Right lobe of liver (tissue), 6 donors: ENCODE data around the gene CZIB. TPM values are rescaled to one million over a fixed set of nuclear protein-coding genes. Genes with fewer than 3 reads are reported as not detected.
A peak's percentile ranks its signal among the peaks of the same experiment; 100 is the strongest.

Source experiments
- ATAC-seq, 4 donors: fragments of 200-7000 bp; cut with Tn5 transposase; one replicate each; pipeline ENCODE4 v1.9.1; 2020; ENCODE audit warnings: mild to moderate bottlenecking in 4 of 4, moderate library complexity in 4 of 4
- DNase-seq, 3 donors: peaks; one replicate each; pipeline ENCODE4 v3.0.0-alpha.2; 2020
- H3K27ac ChIP-seq, 3 donors: fragments of 200-600 bp; one replicate each; pipeline ENCODE4 v1.8.0; 2022
- H3K27me3 ChIP-seq, 2 donors: fragments of 200-600 bp; one replicate each; pipeline ENCODE4 v1.8.0; 2022
- H3K36me3 ChIP-seq, 4 donors: fragments of 200-600 bp; sonication (generic) in 1 of 4; one replicate each; pipeline versions ENCODE4 v1.5.1 to v1.8.0; 2017 to 2022; ENCODE audit warnings: control low read depth in 1 of 4
- H3K4me1 ChIP-seq, 4 donors: fragments of 200-600 bp; sonication (generic) in 1 of 4; one replicate each; pipeline versions ENCODE4 v1.5.1 to v1.8.0; 2017 to 2022; ENCODE audit warnings: control low read depth in 1 of 4
- H3K4me3 ChIP-seq, 3 donors: fragments of 200-600 bp; one replicate each; pipeline ENCODE4 v1.8.0; 2022
- H3K9me3 ChIP-seq, 4 donors: fragments of 200-600 bp; sonication (generic) in 1 of 4; one replicate each; pipeline versions ENCODE4 v1.5.1 to v1.8.0; 2017 to 2022; ENCODE audit warnings: control low read depth in 1 of 4
- POLR2A ChIP-seq: fragments of 450-650 bp; IDR thresholded peaks from one replicate; pipeline ENCODE4 v1.6.1; 2017; ENCODE audit warnings: antibody characterized with exemption, mild to moderate bottlenecking
- WGBS: methylation state at CpG from one replicate; pipeline ENCODE4 v1.1.6; 2018; ENCODE audit warnings: low coverage, low lambda C conversion rate; ENCODE audit not compliant: insufficient coverage; ENCODE audit errors: missing lambda C conversion rate; 5-methylcytosine and 5-hydroxymethylcytosine counted together
- intact Hi-C, 2 donors: fragments of 100-400 bp; cut with DNase I; formaldehyde crosslinking; loops; one replicate each; pipeline versions ENCODE4 v1.11.2 to v1.14.1; 2022
- total RNA-seq, 6 experiments: library from RNA; depleted of rRNA in 2 of 6; stranded (reverse); fragments of >200 nt in 2 of 6; fragmentation: NEBNext Ultra II Directional in 3 of 6; extraction: Animal tissue kit (Norgen Biotek cat#: 25700) in 3 of 6; gene quantifications; one replicate each; pipeline versions ENCODE4 v1.1.0 to v1.2.4, GENCODE V29; 2016 to 2023
- TF ChIP-seq, protein P1 (sequence below), 4 donors: fragments of 200-600 bp in 3 of 4; fragments of 450-650 bp in 1 of 4; IDR thresholded peaks; one replicate each; pipeline versions ENCODE4 v1.5.1 to v1.8.0; 2016 to 2022; ENCODE audit warnings: antibody characterized with exemption in 4 of 4, mild to moderate bottlenecking in 2 of 4
- donor health status: DM: no; HTN: yes; CAD: no.
- donor health status: DM: no; HTN: no; CAD: no.
- donor health status: DM: no; HTN: no; CAD: no.
- donor health status: DM: no; HTN: yes; CAD: no.
- donor health status: DM: no; HTN: yes; CAD: no.

The CZIB gene
- total RNA-seq, 6 experiments from 2014 or later, result 20.6 to 28.8 (median 24.2) TPM

DNA sequence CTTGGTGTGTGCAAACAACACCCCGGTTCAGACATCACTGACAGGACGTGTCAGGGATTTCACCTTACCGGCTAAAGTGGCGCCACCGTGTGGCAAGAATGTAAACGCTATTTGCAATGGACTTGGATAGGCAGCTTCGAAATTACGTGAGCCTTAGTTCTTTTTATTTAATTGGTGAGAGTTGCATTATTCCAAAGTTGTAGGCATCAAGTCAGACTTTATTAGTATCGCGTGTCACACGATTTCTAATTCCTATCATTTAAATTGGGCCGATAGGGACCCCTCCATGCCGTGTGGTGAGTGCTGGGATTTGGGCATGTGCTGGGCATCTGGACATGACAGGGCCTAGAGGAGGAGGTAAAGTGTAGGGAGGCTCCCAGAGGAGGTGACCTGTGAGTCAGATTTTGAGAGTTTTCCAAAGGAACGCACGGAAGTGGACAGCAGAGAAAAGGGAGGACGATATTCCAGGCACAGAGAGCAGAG, 38.3 kb downstream of the CZIB start:
- ATAC-seq (peak; percentile 36 to 64 (median 48)), DNase-seq (peak; percentile 76 to 81 (median 78))
- intact Hi-C loops, result loop anchor here in 1 of 2 donors (10.0 kb wide), 1 partner anchor 267 kb away; no protein-coding TSS in a partner anchor

DNA sequence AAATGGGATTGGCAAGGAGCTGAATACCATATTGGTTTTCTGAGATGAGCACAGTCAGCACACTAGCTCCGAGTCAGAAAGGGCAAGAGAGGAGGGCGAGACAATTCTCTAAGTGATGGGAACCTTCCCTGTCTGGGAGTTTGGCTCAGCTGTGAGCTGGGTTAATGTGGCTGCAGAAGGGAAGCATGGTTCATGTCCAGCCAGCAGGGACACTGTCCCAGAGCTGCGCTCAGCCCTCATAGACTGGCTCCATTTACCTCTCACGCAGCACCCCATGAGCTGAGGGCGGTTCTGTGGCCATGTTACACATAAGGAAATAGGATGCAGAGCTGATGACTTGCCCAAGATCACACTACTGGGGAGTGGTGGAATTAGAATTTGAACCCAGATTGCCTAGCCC, 39.5 kb downstream of the CZIB start:
- intact Hi-C loops, result loop anchor here in 1 of 2 donors (10.0 kb wide), 1 partner anchor 266 kb away; no protein-coding TSS in a partner anchor
- ATAC-seq, result no peak
- H3K4me1 ChIP-seq, result peaks cover 0 to 60% (median 24%) of the 10 kb centered on the region in 4 donors

More for the DNA sequence above, 38.3 kb downstream of the CZIB start:
- Histone ChIP-seq H3K4me1 (peaks cover 0 to 49% (median 19%) of the 10 kb centered on the region in 4 donors), H3K27ac (peak overlapping the region; percentile 30 to 73 (median 67)), H3K4me3 (no peak overlapping the region), H3K9me3 (no peaks in the 10 kb centered on the region), H3K36me3 (no peaks in the 10 kb centered on the region), H3K27me3 (no peaks in the 10 kb centered on the region)
- TF ChIP-seq POLR2A, result no peak
- TF ChIP-seq, protein P1, sequence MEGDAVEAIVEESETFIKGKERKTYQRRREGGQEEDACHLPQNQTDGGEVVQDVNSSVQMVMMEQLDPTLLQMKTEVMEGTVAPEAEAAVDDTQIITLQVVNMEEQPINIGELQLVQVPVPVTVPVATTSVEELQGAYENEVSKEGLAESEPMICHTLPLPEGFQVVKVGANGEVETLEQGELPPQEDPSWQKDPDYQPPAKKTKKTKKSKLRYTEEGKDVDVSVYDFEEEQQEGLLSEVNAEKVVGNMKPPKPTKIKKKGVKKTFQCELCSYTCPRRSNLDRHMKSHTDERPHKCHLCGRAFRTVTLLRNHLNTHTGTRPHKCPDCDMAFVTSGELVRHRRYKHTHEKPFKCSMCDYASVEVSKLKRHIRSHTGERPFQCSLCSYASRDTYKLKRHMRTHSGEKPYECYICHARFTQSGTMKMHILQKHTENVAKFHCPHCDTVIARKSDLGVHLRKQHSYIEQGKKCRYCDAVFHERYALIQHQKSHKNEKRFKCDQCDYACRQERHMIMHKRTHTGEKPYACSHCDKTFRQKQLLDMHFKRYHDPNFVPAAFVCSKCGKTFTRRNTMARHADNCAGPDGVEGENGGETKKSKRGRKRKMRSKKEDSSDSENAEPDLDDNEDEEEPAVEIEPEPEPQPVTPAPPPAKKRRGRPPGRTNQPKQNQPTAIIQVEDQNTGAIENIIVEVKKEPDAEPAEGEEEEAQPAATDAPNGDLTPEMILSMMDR (IDR thresholded peaks at IDR 0.05), result peak; percentile 77 to 95 (median 86)
- WGBS, result 20% methylated on average over 16 of the region's 16 CpGs

DNA sequence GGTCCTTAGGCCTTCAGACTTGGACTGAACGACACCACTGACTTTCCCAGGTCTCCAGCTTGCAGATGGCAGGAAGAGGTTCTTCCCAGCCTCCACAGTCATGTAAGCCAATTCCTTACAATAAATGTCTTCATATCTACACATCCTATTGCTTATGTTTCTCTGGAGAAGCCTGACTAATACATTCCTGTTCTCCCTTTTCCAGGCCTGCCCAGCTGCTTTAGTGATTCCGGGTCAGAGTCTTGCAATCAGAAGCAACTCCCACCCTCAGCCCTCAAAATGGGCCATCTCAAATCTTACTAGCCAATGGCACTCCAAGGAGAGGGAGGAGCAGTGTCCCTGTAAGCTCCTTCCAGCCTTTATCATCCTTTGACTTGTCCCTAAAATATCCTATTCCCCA, 40.2 kb downstream of the CZIB start:
- no peak for ATAC-seq
- no peak for DNase-seq
- Histone ChIP-seq H3K9me3 (no peaks in the 10 kb centered on the region), H3K27ac (no peak overlapping the region), H3K4me1 (peaks cover 0 to 59% (median 25%) of the 10 kb centered on the region in 4 donors), H3K4me3 (no peak overlapping the region), H3K27me3 (no peaks in the 10 kb centered on the region), H3K36me3 (no peaks in the 10 kb centered on the region)
- intact Hi-C loops, result loop anchor here in 1 of 2 donors (10.0 kb wide), 1 partner anchor 265 kb away; no protein-coding TSS in a partner anchor
- TF ChIP-seq POLR2A, result no peak
- TF ChIP-seq, protein P1 (IDR thresholded peaks at IDR 0.05), result no peak
- 80% methylated on average over 1 of the region's 2 CpGs for WGBS

More for the DNA sequence above, 39.5 kb downstream of the CZIB start:
- no peak overlapping the region for H3K27ac ChIP-seq
- DNase-seq, result no peak
- H3K27me3 ChIP-seq, result no peaks in the 10 kb centered on the region
- no peak overlapping the region for H3K4me3 ChIP-seq
- no peaks in the 10 kb centered on the region for H3K36me3 ChIP-seq
- WGBS, result 83% methylated on average over 3 of the region's 5 CpGs
- TF ChIP-seq, protein P1 (IDR thresholded peaks at IDR 0.05), result no peak
- no peak for TF ChIP-seq POLR2A
- H3K9me3 ChIP-seq, result no peaks in the 10 kb centered on the region

DNA sequence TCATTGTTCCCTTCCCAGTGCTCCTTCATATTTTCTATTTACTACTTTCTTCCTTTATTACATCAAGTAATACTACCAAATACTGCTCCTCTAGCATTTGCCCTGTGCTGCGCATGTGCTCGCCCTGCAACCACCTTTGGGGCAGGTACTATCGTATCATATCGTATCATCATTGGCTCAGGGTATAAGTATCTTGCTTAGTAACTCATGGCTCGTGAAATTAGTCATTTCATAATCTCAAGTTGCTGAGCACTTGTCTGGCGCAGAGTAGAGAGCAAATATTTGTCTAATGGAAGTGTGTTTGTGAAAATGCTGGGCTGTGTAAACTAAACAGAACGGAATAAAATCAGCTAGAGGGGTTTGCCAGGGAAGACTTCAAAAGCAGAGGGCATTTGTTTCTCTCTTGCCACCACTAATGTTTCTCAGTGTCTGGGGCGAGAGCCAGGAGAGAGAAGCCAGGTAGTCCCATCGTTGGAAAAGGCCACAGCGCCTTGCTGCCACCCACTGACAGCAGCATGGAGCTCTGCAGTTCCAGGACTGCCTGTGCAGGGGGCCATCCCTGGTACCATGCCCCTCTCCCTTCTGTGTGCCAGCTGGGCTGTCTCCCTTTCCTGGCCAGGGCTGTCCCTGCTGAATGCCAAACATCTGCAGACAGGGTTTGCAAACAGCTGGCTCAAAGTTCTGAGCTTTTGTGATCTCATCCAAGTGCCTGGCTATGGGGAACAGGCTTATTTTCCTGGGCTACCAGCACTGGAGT, 43.8 kb downstream of the CZIB start:
- no peak overlapping the region for H3K4me3 ChIP-seq
- H3K9me3 ChIP-seq, result no peaks in the 10 kb centered on the region
- DNase-seq, result peak; percentile 66 to 91 (median 86)
- H3K27me3 ChIP-seq, result no peaks in the 10 kb centered on the region
- H3K4me1 ChIP-seq, result peaks cover 0 to 28% (median 12%) of the 10 kb centered on the region in 4 donors
- 28% methylated on average over 8 of the region's 10 CpGs for WGBS
- intact Hi-C loops, result loop anchor here (10.0 kb wide), 3 partner anchors 82 to 272 kb away; no protein-coding TSS in a partner anchor
- no peak for TF ChIP-seq POLR2A
- TF ChIP-seq, protein P1 (IDR thresholded peaks at IDR 0.05), result peak; percentile 27 to 70 (median 54)
- H3K27ac ChIP-seq, result peak overlapping the region in 2 of 3 donors; percentile 21 to 53
- H3K36me3 ChIP-seq, result no peaks in the 10 kb centered on the region
- ATAC-seq, result peak; percentile 81 to 93 (median 90)
